Prostate gland (tissue), 2 donors: ENCODE data around the gene CLEC16A. TPM values are rescaled to one million over a fixed set of nuclear protein-coding genes. Genes with fewer than 3 reads are reported as not detected.

Source experiments
- DNase-seq: peaks from one replicate; pipeline ENCODE4 v3.0.0-alpha.2; 2019; ENCODE audit warnings: low spot score
- H3K27ac ChIP-seq, 2 donors: fragments of 200-600 bp; sonication (generic); 2 replicates each; pipeline ENCODE4 v1.5.1; 2017 to 2019
- H3K27me3 ChIP-seq: fragments of 200-600 bp; sonication (generic); replicated peaks from 2 replicates; pipeline ENCODE4 v1.5.1; 2019; ENCODE audit not compliant: insufficient read depth
- H3K36me3 ChIP-seq, 2 donors: fragments of 200-600 bp; sonication (generic); 1 replicate in 1 of 2; 2 replicates in 1 of 2; pipeline versions ENCODE4 v1.5.1 to v1.8.1; 2017 to 2019
- H3K4me1 ChIP-seq: fragments of 200-600 bp; sonication (generic); replicated peaks from 2 replicates; pipeline ENCODE4 v1.5.1; 2019
- H3K4me3 ChIP-seq, 2 donors: fragments of 200-600 bp; sonication (generic); 2 replicates each; pipeline ENCODE4 v1.5.1; 2017 to 2019
- H3K9me3 ChIP-seq: fragments of 200-600 bp; sonication (generic); 2 replicates; pipeline ENCODE4 v1.5.1; 2017
- POLR2A ChIP-seq: fragments of 450-650 bp; IDR thresholded peaks from one replicate; pipeline ENCODE4 v1.6.1; 2016; ENCODE audit warnings: antibody characterized with exemption, mild to moderate bottlenecking
- POLR2AphosphoS5 ChIP-seq: sonication (generic); formaldehyde crosslinking; IDR thresholded peaks from one replicate; pipeline ENCODE4 v1.6.1; 2017; ENCODE audit warnings: antibody characterized with exemption
- WGBS: methylation state at CpG from one replicate; pipeline ENCODE4 v1.1.5; 2018; 5-methylcytosine and 5-hydroxymethylcytosine counted together
- intact Hi-C: fragments of 100-400 bp; cut with DNase I; formaldehyde crosslinking; loops from one replicate; pipeline ENCODE4 v1.14.2; 2022
- total RNA-seq, 2 donors: library from RNA; depleted of rRNA; stranded (reverse); fragments of >200 nt; gene quantifications; one replicate each; pipeline ENCODE4 v1.1.0, GENCODE V29; 2016
- TF ChIP-seq, protein P1 (sequence below), 4 experiments: fragments of 200-600 bp in 2 of 4; fragments of 450-650 bp in 2 of 4; sonication (generic) in 2 of 4; IDR thresholded peaks; 1 replicate in 3 of 4; 2 replicates in 1 of 4; pipeline ENCODE4 v1.5.1; 2016 to 2019; ENCODE audit warnings: antibody characterized with exemption in 4 of 4, mild to moderate bottlenecking in 2 of 4, moderate library complexity in 2 of 4

CLEC16A gene
- total RNA-seq, 2 donors from 2014 or later: 26.1 to 52.2 TPM

DNA sequence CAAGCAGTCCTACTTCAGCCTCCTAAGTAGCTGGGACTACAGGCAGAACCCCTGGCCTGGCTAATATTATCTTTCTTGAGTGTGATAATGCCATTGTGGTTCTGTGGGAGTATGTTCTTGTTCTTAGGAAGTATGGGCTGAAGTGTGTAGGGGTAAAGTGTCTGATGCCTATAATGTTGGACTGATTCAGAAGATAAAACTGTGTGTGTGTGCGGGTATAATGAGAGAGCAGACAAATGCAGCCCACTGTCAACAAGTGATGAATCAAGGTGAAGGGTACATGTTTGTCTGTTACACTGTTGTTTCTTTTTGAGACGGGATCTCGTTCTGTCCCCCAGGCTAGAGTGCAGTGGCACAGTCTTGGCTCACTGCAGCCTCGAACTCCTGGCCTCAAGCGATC lies 127.5 kb downstream of the CLEC16A start:
- TF ChIP-seq, protein P1, sequence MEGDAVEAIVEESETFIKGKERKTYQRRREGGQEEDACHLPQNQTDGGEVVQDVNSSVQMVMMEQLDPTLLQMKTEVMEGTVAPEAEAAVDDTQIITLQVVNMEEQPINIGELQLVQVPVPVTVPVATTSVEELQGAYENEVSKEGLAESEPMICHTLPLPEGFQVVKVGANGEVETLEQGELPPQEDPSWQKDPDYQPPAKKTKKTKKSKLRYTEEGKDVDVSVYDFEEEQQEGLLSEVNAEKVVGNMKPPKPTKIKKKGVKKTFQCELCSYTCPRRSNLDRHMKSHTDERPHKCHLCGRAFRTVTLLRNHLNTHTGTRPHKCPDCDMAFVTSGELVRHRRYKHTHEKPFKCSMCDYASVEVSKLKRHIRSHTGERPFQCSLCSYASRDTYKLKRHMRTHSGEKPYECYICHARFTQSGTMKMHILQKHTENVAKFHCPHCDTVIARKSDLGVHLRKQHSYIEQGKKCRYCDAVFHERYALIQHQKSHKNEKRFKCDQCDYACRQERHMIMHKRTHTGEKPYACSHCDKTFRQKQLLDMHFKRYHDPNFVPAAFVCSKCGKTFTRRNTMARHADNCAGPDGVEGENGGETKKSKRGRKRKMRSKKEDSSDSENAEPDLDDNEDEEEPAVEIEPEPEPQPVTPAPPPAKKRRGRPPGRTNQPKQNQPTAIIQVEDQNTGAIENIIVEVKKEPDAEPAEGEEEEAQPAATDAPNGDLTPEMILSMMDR (IDR thresholded peaks at IDR 0.05): no peak
- TF ChIP-seq POLR2AphosphoS5: no peak
- TF ChIP-seq POLR2A: no peak
- intact Hi-C loops: no loop called here
- Histone ChIP-seq H3K27me3 (no peaks in the 10 kb centered on the region), H3K9me3 (no peaks in the 10 kb centered on the region), H3K36me3 (no peaks in the 10 kb centered on the region), H3K4me1 (no peaks in the 10 kb centered on the region), H3K4me3 (no peak overlapping the region), H3K27ac (no peak overlapping the region)
- 90% methylated on average over 5 of the region's 5 CpGs for whole genome bisulfite sequencing
- no peak for DNase-seq

DNA sequence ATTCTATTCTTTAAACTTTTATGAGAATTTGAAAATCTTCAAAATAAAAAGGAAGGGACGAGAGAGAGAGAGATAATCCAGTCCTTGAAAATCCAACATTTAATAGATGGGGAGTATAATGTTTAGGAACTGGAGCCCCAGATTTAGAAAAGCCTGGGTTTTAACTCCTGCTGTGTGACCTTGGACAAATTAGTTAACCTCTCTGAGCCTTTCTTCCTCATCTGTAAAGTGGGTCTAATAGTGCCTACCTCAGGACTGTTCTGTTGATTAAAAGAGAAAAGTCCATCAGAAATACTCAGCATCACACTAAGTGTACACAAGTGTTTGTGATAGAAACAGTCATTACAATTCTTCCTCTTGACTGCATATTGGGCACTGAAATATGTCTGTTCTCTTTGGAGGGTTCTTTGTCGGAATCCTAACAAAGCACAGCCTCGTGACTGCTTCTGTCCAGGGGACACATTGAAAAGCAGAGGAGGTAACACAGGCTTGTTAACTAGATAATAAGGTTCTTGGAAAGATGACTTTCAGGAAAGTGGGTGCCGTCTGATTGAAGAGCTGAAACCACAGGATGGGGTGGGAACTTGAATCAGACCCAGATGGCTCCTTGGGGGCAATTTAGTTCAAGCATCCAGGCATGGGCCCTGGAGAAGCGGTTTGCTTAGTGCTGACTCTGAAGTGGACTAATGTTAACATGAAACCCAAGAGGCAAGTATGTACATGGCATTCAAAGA lies 128.2 kb downstream of the CLEC16A start:
- H3K27me3 ChIP-seq: no peaks in the 10 kb centered on the region
- TF ChIP-seq POLR2AphosphoS5 (no peak), POLR2A (no peak)
- TF ChIP-seq, protein P1 (IDR thresholded peaks at IDR 0.05): no peak
- WGBS: 79% methylated on average over 5 of the region's 5 CpGs

DNA sequence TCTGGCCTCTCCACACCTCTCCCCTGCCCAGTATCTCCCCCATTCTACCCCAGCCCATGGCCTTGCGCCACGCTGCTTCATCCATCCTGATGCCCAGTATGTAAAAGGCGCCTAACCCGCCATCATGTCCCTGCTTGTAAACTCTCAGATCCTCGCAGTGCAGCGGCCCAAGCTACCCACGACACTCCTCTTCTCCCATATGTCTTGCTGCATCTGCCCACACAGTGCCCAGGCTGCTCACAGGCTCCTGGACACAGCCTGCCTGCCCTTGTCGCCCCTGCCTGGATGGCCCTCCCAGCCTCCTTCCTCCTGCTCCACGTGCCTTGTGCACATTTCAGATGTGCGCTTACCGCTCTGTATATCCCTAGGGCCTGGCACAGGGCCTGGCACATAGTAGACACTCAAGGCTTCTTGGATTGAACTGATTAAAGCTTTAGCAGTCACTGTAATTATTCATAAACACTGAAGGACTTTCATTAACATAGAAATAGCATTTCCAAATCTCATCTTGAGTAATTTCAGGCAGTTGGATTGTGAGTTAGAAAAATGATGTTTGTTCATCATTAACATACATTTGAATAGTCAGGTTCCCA lies 129.1 kb downstream of the CLEC16A start:
- intact Hi-C loops: no loop called here
- no peaks in the 10 kb centered on the region for H3K9me3 ChIP-seq
- no peaks in the 10 kb centered on the region for H3K36me3 ChIP-seq
- H3K27ac ChIP-seq: no peak overlapping the region
- H3K27me3 ChIP-seq: no peaks in the 10 kb centered on the region
- H3K4me1 ChIP-seq: no peaks in the 10 kb centered on the region
- TF ChIP-seq POLR2AphosphoS5 (no peak), POLR2A (no peak)
- TF ChIP-seq, protein P1 (IDR thresholded peaks at IDR 0.05): no peak
- no peak for DNase-seq
- WGBS: 86% methylated on average over 11 of the region's 11 CpGs
- no peak overlapping the region for H3K4me3 ChIP-seq

More for the DNA sequence above, 128.2 kb downstream of the CLEC16A start:
- DNase-seq: no peak
- no peak overlapping the region for H3K4me3 ChIP-seq
- no peak overlapping the region for H3K27ac ChIP-seq
- H3K36me3 ChIP-seq: no peaks in the 10 kb centered on the region
- intact Hi-C loops: no loop called here
- no peaks in the 10 kb centered on the region for H3K9me3 ChIP-seq
- H3K4me1 ChIP-seq: no peaks in the 10 kb centered on the region

DNA sequence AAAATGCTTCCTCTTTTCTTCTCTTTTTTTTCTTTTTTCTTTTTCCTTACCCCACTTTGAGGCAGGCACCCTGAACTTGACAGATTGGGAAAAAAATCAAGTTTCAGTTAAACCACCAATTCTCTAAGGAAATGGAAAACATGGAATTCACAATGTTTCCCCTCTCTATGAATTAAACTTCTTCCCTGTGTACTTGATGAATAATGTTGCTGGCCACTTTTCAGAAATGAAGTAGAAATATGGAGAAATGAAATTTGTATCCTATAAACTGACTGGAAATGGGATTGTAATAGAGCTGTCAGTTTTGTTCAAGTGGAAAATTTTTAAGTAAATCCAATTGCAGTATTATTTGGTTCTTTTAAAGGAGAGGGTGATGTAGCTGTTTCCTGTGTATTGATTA lies 129.8 kb downstream of the CLEC16A start:
- intact Hi-C loops: no loop called here
- DNase-seq: no peak
- Histone ChIP-seq H3K27ac (no peak overlapping the region), H3K27me3 (no peaks in the 10 kb centered on the region), H3K9me3 (no peaks in the 10 kb centered on the region), H3K36me3 (no peaks in the 10 kb centered on the region), H3K4me1 (no peaks in the 10 kb centered on the region), H3K4me3 (no peak overlapping the region)
- TF ChIP-seq POLR2A (no peak), POLR2AphosphoS5 (no peak)
- TF ChIP-seq, protein P1 (IDR thresholded peaks at IDR 0.05): no peak

DNA sequence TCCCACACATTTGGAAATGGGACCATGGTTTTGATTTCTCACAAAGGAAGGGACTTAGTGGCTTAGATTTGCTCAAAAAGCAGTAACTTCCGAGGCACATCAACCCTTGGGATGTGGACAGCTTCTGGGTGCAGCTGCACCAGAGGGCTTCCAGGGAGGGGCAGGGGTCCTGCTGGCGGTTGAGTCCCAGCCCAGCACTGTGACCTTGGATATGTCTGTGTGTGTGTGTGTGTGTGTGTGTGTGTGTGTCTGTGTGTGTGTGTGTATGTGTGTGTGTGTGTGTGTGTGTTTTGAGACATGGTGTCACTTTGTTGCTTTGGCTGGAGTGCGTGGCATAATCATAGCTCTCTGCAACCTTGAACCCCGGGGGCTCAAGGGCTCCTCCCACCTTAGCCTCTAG lies 130.8 kb downstream of the CLEC16A start:
- TF ChIP-seq POLR2A (no peak), POLR2AphosphoS5 (no peak)
- TF ChIP-seq, protein P1 (IDR thresholded peaks at IDR 0.05): no peak

More for the DNA sequence above, 130.8 kb downstream of the CLEC16A start:
- DNase-seq: no peak
- Histone ChIP-seq H3K4me3 (no peak overlapping the region), H3K9me3 (no peaks in the 10 kb centered on the region), H3K27me3 (no peaks in the 10 kb centered on the region), H3K27ac (no peak overlapping the region), H3K36me3 (no peaks in the 10 kb centered on the region), H3K4me1 (no peaks in the 10 kb centered on the region)
- intact Hi-C loops: no loop called here
- WGBS: 98% methylated on average over 4 of the region's 4 CpGs
